DOHH2 (cell line): Measurements from ENCODE around the gene PVALEF.

Source experiments
- EZH2phosphoT487 ChIP-seq: fragments of 200-600 bp; sonication (generic); IDR thresholded peaks from 2 replicates; pipeline ENCODE4 v1.6.1; 2017; ENCODE audit warnings: borderline replicate concordance, mild to moderate bottlenecking, antibody characterized with exemption, low read length, moderate library complexity, mixed read lengths
- TF ChIP-seq, protein P1 (sequence below): fragments of 200-600 bp; sonication (generic); IDR thresholded peaks from one replicate; pipeline ENCODE4 v1.5.1; 2014; ENCODE audit warnings: antibody characterized with exemption, mild to moderate bottlenecking, low read depth, low read length; ENCODE audit not compliant: poor library complexity, severe bottlenecking

GRCh38 chr17:81186203-81186602, 20.9 kb downstream of the PVALEF start:
- TF ChIP-seq, protein P1, sequence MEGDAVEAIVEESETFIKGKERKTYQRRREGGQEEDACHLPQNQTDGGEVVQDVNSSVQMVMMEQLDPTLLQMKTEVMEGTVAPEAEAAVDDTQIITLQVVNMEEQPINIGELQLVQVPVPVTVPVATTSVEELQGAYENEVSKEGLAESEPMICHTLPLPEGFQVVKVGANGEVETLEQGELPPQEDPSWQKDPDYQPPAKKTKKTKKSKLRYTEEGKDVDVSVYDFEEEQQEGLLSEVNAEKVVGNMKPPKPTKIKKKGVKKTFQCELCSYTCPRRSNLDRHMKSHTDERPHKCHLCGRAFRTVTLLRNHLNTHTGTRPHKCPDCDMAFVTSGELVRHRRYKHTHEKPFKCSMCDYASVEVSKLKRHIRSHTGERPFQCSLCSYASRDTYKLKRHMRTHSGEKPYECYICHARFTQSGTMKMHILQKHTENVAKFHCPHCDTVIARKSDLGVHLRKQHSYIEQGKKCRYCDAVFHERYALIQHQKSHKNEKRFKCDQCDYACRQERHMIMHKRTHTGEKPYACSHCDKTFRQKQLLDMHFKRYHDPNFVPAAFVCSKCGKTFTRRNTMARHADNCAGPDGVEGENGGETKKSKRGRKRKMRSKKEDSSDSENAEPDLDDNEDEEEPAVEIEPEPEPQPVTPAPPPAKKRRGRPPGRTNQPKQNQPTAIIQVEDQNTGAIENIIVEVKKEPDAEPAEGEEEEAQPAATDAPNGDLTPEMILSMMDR = no peak
- no peak for TF ChIP-seq EZH2phosphoT487
